ENCODE measurements around the gene SLAMF9.

Gene SLAMF9

DNA sequence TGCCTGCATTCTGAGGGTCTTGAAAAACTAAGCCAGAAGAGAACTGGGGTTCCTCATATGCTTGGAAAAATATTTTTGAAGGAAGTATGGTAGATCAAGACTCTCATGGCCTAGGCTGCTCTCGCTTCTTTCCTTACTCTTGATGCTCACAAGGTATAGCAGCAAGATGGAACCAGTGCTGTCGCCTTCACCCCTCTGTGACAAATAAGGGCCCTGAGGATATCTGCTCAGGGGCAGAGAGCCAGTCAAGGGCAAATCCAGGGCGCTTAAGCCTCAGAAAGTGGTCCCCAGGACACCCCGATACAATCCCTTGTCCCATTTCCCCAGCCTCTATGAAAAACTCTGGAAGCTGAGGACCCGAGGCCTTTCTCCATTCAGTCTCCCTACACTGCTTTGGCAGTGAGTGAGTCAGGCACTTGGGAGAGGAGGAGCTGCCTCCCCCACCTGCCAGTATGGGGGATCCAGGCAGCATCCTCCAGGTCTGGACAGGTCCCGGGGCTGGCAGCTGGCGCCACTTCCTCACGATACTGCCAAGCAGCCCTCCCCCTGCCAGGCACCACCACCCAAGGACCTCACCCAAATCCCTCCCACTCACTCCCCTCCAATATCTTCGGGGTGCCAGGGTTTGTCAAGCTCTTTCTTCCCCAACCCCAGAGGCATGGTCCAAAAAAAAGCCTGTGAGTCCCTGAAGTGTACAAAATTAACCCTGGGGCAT, 10.0 kb downstream of the SLAMF9 start:
- peaks cover 25% of the 10 kb centered on the region for H3K27me3 ChIP-seq (ENCODE audit: control insufficient read depth, low read length)
- H4K20me1 ChIP-seq (ENCODE audit: control insufficient read depth, insufficient read depth, low read depth, low read length): no peaks in the 10 kb centered on the region
- H3K9me3 ChIP-seq (ENCODE audit: control insufficient read depth, insufficient read depth, low read length): no peaks in the 10 kb centered on the region
- TF ChIP-seq, protein P1, sequence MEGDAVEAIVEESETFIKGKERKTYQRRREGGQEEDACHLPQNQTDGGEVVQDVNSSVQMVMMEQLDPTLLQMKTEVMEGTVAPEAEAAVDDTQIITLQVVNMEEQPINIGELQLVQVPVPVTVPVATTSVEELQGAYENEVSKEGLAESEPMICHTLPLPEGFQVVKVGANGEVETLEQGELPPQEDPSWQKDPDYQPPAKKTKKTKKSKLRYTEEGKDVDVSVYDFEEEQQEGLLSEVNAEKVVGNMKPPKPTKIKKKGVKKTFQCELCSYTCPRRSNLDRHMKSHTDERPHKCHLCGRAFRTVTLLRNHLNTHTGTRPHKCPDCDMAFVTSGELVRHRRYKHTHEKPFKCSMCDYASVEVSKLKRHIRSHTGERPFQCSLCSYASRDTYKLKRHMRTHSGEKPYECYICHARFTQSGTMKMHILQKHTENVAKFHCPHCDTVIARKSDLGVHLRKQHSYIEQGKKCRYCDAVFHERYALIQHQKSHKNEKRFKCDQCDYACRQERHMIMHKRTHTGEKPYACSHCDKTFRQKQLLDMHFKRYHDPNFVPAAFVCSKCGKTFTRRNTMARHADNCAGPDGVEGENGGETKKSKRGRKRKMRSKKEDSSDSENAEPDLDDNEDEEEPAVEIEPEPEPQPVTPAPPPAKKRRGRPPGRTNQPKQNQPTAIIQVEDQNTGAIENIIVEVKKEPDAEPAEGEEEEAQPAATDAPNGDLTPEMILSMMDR (IDR thresholded peaks at IDR 0.05; ENCODE audit: low read depth, low read length, poor library complexity, severe bottlenecking): no peak
- no peak for TF ChIP-seq EZH2phosphoT487 (IDR thresholded peaks at IDR 0.05; ENCODE audit: borderline replicate concordance, low read length)
- H3K4me1 ChIP-seq (ENCODE audit: control insufficient read depth, low read length): peaks cover 48% of the 10 kb centered on the region
- no peak overlapping the region for H3K4me2 ChIP-seq (ENCODE audit: low read length)
- H3K9me2 ChIP-seq (replicated peaks; ENCODE audit: control insufficient read depth, low read length): no peaks in the 10 kb centered on the region
- H3F3A ChIP-seq (ENCODE audit: control insufficient read depth, insufficient read depth): no peaks in the 10 kb centered on the region
- no peak overlapping the region for H3K27ac ChIP-seq (ENCODE audit: low read depth, low read length)
- H3K36me3 ChIP-seq (ENCODE audit: control insufficient read depth, low read length): no peaks in the 10 kb centered on the region
- H3K4me3 ChIP-seq (ENCODE audit: low read length): no peak overlapping the region
- H3K79me2 ChIP-seq (ENCODE audit: control insufficient read depth, low read length): no peaks in the 10 kb centered on the region

DNA sequence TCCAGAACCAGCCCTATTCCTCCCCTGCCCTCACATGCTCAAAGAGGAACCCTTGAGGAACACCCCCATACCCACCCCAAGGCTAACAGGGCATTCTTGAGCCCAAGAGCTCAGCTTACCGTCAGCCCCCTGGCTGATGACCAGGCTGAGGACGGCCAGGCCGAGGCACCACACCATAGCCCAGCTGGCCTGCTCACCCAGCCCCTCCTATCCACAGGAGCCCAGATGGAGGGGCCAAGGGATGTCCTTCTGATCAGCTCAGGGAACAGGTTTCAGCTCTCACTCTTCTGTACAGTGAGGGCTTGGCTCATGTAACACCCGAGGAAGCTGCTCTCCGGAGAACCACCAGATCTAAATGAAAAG, 10.8 kb downstream of the SLAMF9 start:
- Histone ChIP-seq H3K9me2 (replicated peaks; ENCODE audit: control insufficient read depth, low read length) (no peaks in the 10 kb centered on the region), H3F3A (ENCODE audit: control insufficient read depth, insufficient read depth) (no peaks in the 10 kb centered on the region), H3K4me1 (ENCODE audit: control insufficient read depth, low read length) (peaks cover 56% of the 10 kb centered on the region), H3K9me3 (ENCODE audit: control insufficient read depth, insufficient read depth, low read length) (no peaks in the 10 kb centered on the region), H3K4me2 (ENCODE audit: low read length) (no peak overlapping the region), H3K36me3 (ENCODE audit: control insufficient read depth, low read length) (no peaks in the 10 kb centered on the region), H3K4me3 (ENCODE audit: low read length) (no peak overlapping the region), H3K27ac (ENCODE audit: low read depth, low read length) (no peak overlapping the region), H3K27me3 (ENCODE audit: control insufficient read depth, low read length) (peaks cover 25% of the 10 kb centered on the region), H3K79me2 (ENCODE audit: control insufficient read depth, low read length) (no peaks in the 10 kb centered on the region), H4K20me1 (ENCODE audit: control insufficient read depth, insufficient read depth, low read depth, low read length) (no peaks in the 10 kb centered on the region)
- TF ChIP-seq, protein P1 (IDR thresholded peaks at IDR 0.05; ENCODE audit: low read depth, low read length, poor library complexity, severe bottlenecking): no peak
- TF ChIP-seq EZH2phosphoT487 (IDR thresholded peaks at IDR 0.05; ENCODE audit: borderline replicate concordance, low read length): no peak

DNA sequence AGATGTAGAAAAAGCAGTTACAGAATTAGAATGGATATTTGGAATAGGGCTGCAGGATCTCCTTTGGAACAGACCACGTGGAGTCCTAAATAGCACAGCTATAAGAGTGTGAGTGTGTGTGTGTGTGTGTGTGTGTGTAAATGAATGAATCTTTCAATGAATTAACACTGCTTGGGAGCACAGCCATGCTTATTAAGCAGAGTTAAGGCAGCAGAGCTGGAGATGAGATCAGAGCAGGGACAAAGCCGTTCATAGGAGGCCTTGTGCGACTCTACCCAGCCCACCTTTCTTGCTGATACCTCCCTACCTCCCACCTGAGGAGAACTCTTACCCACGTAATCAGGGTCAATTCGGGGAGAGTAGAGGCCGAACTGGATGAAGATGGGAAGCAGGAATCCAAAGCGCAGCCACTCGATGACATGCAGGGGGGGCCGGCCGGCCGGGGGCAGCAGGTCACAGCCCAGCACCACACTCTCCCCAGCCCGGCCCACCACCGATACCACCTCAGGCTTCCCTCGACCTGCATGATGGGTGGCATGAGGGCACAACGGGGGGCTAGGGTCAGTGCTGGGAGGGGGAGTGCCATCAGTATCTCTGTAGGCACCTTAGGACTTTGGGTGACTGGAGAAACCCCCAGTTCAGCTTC, 11.3 kb downstream of the SLAMF9 start:
- Histone ChIP-seq H3K4me1 (ENCODE audit: control insufficient read depth, low read length) (peaks cover 61% of the 10 kb centered on the region), H3K4me3 (ENCODE audit: low read length) (no peak overlapping the region), H3K79me2 (ENCODE audit: control insufficient read depth, low read length) (no peaks in the 10 kb centered on the region), H3K4me2 (ENCODE audit: low read length) (no peak overlapping the region), H3K27ac (ENCODE audit: low read depth, low read length) (no peak overlapping the region), H3K36me3 (ENCODE audit: control insufficient read depth, low read length) (no peaks in the 10 kb centered on the region), H3K27me3 (ENCODE audit: control insufficient read depth, low read length) (peaks cover 25% of the 10 kb centered on the region), H4K20me1 (ENCODE audit: control insufficient read depth, insufficient read depth, low read depth, low read length) (no peaks in the 10 kb centered on the region), H3K9me3 (ENCODE audit: control insufficient read depth, insufficient read depth, low read length) (no peaks in the 10 kb centered on the region), H3K9me2 (replicated peaks; ENCODE audit: control insufficient read depth, low read length) (no peaks in the 10 kb centered on the region), H3F3A (ENCODE audit: control insufficient read depth, insufficient read depth) (no peaks in the 10 kb centered on the region)
- TF ChIP-seq, protein P1 (IDR thresholded peaks at IDR 0.05; ENCODE audit: low read depth, low read length, poor library complexity, severe bottlenecking): no peak
- TF ChIP-seq EZH2phosphoT487 (IDR thresholded peaks at IDR 0.05; ENCODE audit: borderline replicate concordance, low read length): no peak

All from DOHH2 (cell line).